Body of pancreas (tissue), 4 donors: ENCODE measurements around the gene GPR148. TPM values are rescaled to one million over a fixed set of nuclear protein-coding genes. Genes with fewer than 3 reads are reported as not detected.
A peak's percentile ranks its signal among the peaks of the same experiment; 100 is the strongest.

Experiments used
- ATAC-seq: fragments of 150-250 bp; one replicate; pipeline ENCODE4 v1.9.1; 2016
- DNase-seq, 4 donors: peaks; one replicate each; pipeline ENCODE4 v3.0.0-alpha.2; 2019
- H3K27ac ChIP-seq, 4 donors: fragments of 200-600 bp; sonication (generic); 1 replicate in 3 of 4; 2 replicates in 1 of 4; pipeline versions ENCODE4 v1.5.1 to v1.6.1; 2016 to 2019; ENCODE audit warnings: mild to moderate bottlenecking in 1 of 4, mixed read lengths in 1 of 4, moderate library complexity in 1 of 4
- H3K27me3 ChIP-seq, 2 donors: fragments of 200-600 bp; sonication (generic); one replicate each; pipeline ENCODE4 v1.6.0; 2016; ENCODE audit warnings: mild to moderate bottlenecking in 1 of 2
- H3K36me3 ChIP-seq, 2 donors: fragments of 200-600 bp; sonication (generic); replicated peaks in 1 of 2; 2 replicates each; pipeline ENCODE4 v1.5.1; 2016; ENCODE audit warnings: low read depth in 2 of 2; ENCODE audit not compliant: insufficient read depth in 1 of 2
- H3K4me1 ChIP-seq: fragments of 200-600 bp; sonication (generic); one replicate; pipeline ENCODE4 v1.6.0; 2016
- H3K4me3 ChIP-seq, 2 donors: fragments of 200-600 bp; sonication (generic); 1 replicate in 1 of 2; 2 replicates in 1 of 2; pipeline ENCODE4 v1.5.1; 2016 to 2019
- H3K9me3 ChIP-seq, 3 donors: fragments of 200-600 bp; sonication (generic); 1 replicate in 2 of 3; 2 replicates in 1 of 3; pipeline ENCODE4 v1.5.1; 2016
- CTCF ChIP-seq, 7 experiments: fragments of 450-650 bp in 4 of 7; fragments of 200-600 bp in 3 of 7; sonication (generic) in 3 of 7; IDR thresholded peaks; one replicate each; pipeline ENCODE4 v1.5.1; 2016 to 2019; ENCODE audit warnings: antibody characterized with exemption in 7 of 7
- POLR2A ChIP-seq, 3 donors: fragments of 450-650 bp; IDR thresholded peaks; one replicate each; pipeline ENCODE4 v1.6.1; 2016; ENCODE audit warnings: antibody characterized with exemption in 3 of 3, mild to moderate bottlenecking in 2 of 3
- whole genome bisulfite sequencing, 2 donors: methylation state at CpG; one replicate each; pipeline ENCODE4 v1.1.5; 2017; 5-methylcytosine and 5-hydroxymethylcytosine counted together
- intact Hi-C: fragments of 100-400 bp; cut with DNase I; formaldehyde crosslinking; loops from one replicate; pipeline ENCODE4 v1.15.1; 2023
- total RNA-seq, 2 donors: library from RNA; depleted of rRNA; stranded (reverse); fragments of >200 nt; gene quantifications; one replicate each; pipeline ENCODE4 v1.1.0, GENCODE V29; 2016

Gene GPR148
- total RNA-seq, 2 donors from 2014 or later, result not detected

GRCh38 chr2:130769343-130769907 lies 40.6 kb downstream of the GPR148 start:
- 82 to 83% methylated on average over 7 of the region's 7 CpGs for WGBS, 2 donors
- DNase-seq (no peak), ATAC-seq (no peak)
- Histone ChIP-seq H3K36me3 (no peaks in the 10 kb centered on the region), H3K4me1 (no peaks in the 10 kb centered on the region), H3K27me3 (no peaks in the 10 kb centered on the region), H3K4me3 (no peak overlapping the region), H3K9me3 (no peaks in the 10 kb centered on the region), H3K27ac (no peak overlapping the region)
- no peak for TF ChIP-seq POLR2A (IDR thresholded peaks at IDR 0.05)
- no peak for TF ChIP-seq CTCF (IDR thresholded peaks at IDR 0.05)
- intact Hi-C loops, result no loop called here

- Histone ChIP-seq H3K36me3 (no peaks in the 10 kb centered on the region), H3K27me3 (no peaks in the 10 kb centered on the region), H3K4me3 (no peak overlapping the region), H3K4me1 (no peaks in the 10 kb centered on the region), H3K9me3 (no peaks in the 10 kb centered on the region), H3K27ac (no peak overlapping the region)
- no peak for TF ChIP-seq POLR2A (IDR thresholded peaks at IDR 0.05)
- peak in 3 of 7 experiments; percentile 24 to 35 (median 33) for TF ChIP-seq CTCF (IDR thresholded peaks at IDR 0.05)
- intact Hi-C loops, result no loop called here
- DNase-seq (peak in 2 of 4 donors; percentile 43 to 48), ATAC-seq (peak; percentile 40)
- 45 to 49% methylated on average over 4 of the region's 4 CpGs for WGBS, 2 donors
Measured at GRCh38 chr2:130776550-130776949, 47.7 kb downstream of the GPR148 start.

- H3K27me3 ChIP-seq, result no peaks in the 10 kb centered on the region
- WGBS, 2 donors, result 90 to 92% methylated on average over 9 of the region's 9 CpGs
- DNase-seq (no peak), ATAC-seq (no peak)
- H3K27ac ChIP-seq, result no peak overlapping the region
- intact Hi-C loops, result no loop called here
- H3K4me3 ChIP-seq, result no peak overlapping the region
- no peaks in the 10 kb centered on the region for H3K36me3 ChIP-seq
- no peaks in the 10 kb centered on the region for H3K9me3 ChIP-seq
- peaks cover 7% of the 10 kb centered on the region for H3K4me1 ChIP-seq
- TF ChIP-seq POLR2A (IDR thresholded peaks at IDR 0.05) (no peak), CTCF (IDR thresholded peaks at IDR 0.05) (no peak)
Measured at GRCh38 chr2:130778781-130779180, 49.9 kb downstream of the GPR148 start.

Other genes with a start within 250 kb of the GPR148 start
- gene POTEI, start 219.7 kb upstream of the GPR148 start, total RNA-seq, result under 1 TPM in 1 of 2 donors, not detected in 1; under 0.01 TPM
- gene CFC1B, start 207.8 kb upstream of the GPR148 start, total RNA-seq, result not detected
- 10 to 100 TPM; 16.1 to 24.7 TPM for gene CFC1, start 129.5 kb upstream of the GPR148 start, total RNA-seq
- under 1 TPM in 1 of 2 donors, not detected in 1; 0.52 TPM for gene POTEJ, start 117.6 kb upstream of the GPR148 start, total RNA-seq
- gene AMER3, start 26.5 kb downstream of the GPR148 start, total RNA-seq, result under 1 TPM; 0.33 to 0.78 TPM
- 10 to 100 TPM; 28.8 to 39.9 TPM for gene ARHGEF4, start 107.8 kb downstream of the GPR148 start, total RNA-seq